GM21447 (cell line): ENCODE data around the gene ASB9.
"Not testable (repeated sequence)": the region's sequence is repeated elsewhere in the genome, so short reads cannot be mapped to it uniquely, and the experiment has no call there.

ENCODE experiments used
- ATAC-seq: cut with Tn5 transposase; IDR thresholded peaks from one replicate; pipeline ENCODE4 v1.9.1; 2021; ENCODE audit not compliant: unreplicated experiment

Gene ASB9

GRCh38 chrX:15242899-15243555 lies 26.9 kb downstream of the ASB9 start:
- no peak for ATAC-seq

DNA sequence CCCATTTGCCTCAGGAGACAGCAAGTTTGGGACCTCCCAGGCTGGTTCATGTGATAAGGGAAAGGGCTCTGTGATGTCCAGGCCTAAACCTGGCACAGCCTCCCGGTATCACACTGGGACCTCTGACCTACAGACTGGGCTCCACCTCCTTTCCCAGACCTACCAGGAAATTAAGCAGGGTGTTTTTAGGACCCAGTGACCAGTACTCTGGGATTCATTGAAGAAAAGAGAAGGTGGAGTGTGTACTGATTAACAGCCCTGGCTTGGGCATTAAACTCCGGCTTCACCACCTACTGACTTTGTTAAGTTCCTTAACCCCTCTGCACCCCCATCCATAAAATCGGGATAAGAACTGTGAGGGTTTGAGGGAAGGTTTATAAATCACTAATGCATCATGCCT lies 28.6 kb downstream of the ASB9 start:
- no peak for ATAC-seq

GRCh38 chrX:15240414-15240813 lies 29.5 kb downstream of the ASB9 start:
- ATAC-seq = no peak

DNA sequence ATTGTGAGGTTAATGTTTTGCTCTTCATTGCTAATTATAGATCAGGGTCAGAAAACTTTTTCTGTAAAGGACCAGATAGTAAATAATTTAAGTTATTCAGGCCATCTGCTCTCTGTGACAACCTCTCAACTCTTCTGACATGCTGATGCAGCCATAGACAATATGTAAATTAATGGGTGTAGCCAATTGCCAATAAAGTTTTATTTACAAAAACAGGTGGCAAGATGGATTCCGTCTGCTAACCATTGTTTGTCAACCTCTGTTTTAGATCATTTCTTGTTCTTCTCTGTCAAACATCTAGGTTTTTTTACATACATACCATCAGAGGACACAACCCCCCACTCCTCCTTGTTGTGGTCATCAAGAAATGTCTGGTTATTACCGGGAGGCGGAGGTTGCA lies 33.7 kb downstream of the ASB9 start:
- ATAC-seq = no peak

GRCh38 chrX:15235001-15235400 lies 34.9 kb downstream of the ASB9 start:
- ATAC-seq = no peak

- no peak for ATAC-seq
These were observed 36.4 kb downstream of the ASB9 start for GRCh38 chrX:15233416-15234015.

DNA sequence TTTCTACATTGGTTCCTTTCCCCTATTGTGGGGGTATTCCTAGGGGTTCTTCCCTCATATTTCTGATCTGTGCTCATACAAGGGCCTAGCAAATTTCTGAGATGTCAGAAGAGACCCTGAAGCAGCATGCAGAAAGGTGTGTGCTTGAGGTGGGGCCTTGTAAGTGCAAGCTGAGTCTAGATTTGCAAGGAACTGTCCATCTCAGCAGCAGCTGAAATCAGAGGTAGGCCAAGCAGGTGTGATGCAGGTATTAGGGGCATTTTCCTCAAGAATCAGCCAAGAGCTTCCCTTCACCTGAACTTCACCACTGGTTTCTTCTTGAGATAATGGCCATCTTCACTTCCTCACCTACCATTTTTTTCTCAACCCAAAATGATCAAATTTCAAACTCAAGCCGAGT lies 45.1 kb downstream of the ASB9 start:
- ATAC-seq = no peak

- ATAC-seq = no peak
These were observed 48.6 kb downstream of the ASB9 start for GRCh38 chrX:15221321-15221720.

GRCh38 chrX:15217161-15217560 lies 52.7 kb downstream of the ASB9 start:
- no peak for ATAC-seq

GRCh38 chrX:15216280-15216679 lies 53.6 kb downstream of the ASB9 start:
- no peak for ATAC-seq

GRCh38 chrX:15215366-15215765 lies 54.5 kb downstream of the ASB9 start:
- ATAC-seq = no peak

GRCh38 chrX:15214588-15214987 lies 55.3 kb downstream of the ASB9 start:
- ATAC-seq = no peak

DNA sequence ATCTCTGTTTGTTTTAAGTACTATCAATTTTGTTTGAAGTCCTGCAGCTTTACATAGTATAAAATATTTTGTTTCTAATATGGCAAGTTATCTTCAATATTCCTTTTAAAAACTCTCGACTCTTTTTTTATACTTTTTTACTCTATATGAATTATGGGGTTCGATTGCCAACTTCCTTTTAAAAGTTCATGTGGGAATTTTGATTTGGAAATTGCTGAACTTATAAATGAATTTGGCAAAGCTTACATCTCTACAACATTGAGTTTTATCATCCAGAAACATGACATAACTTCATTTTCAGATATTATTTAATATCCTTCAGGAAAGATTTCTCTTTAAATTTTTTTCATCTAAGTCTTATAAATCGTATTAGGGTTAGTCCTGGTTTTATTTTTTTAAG lies 60.8 kb downstream of the ASB9 start:
- ATAC-seq = no peak

GRCh38 chrX:15207994-15208393 lies 61.9 kb downstream of the ASB9 start:
- ATAC-seq = no peak

DNA sequence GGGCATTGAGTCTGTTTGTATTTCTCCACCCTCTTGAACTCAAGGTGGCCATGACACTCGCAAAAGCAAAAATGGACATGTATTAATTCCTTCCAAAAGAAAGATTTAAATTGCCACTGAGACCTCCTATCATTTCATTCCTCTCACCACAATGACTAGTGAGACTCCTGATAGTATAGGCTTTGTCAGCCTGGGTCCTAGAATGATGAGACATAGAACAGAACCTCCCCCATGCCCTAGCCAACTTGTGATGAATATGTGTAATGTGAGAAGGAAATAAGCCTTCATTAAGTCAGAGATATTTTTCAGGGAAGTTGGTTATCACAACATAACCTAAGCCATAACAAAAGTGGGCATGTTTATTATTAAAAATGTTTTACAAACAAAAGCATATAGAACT lies 62.5 kb downstream of the ASB9 start:
- no peak for ATAC-seq

DNA sequence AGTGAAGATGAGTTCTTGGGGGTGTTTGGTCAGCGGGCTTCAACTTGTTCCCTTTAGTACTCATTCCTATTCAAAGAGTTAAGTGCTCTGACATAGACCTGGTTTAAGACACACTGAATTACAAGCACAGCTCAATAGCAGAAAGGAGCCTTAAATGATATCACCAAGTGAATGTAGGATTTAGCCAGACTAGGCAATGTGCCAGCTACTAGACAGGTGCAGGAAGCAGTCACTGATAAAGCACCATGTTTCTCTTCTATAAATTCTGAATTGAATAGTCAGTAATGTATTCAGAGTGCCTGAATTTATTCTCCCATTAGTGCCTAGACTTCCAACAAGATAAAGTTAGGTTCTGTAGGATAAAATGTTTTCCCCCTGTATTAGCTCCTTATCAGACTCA lies 63.6 kb downstream of the ASB9 start:
- ATAC-seq = no peak

DNA sequence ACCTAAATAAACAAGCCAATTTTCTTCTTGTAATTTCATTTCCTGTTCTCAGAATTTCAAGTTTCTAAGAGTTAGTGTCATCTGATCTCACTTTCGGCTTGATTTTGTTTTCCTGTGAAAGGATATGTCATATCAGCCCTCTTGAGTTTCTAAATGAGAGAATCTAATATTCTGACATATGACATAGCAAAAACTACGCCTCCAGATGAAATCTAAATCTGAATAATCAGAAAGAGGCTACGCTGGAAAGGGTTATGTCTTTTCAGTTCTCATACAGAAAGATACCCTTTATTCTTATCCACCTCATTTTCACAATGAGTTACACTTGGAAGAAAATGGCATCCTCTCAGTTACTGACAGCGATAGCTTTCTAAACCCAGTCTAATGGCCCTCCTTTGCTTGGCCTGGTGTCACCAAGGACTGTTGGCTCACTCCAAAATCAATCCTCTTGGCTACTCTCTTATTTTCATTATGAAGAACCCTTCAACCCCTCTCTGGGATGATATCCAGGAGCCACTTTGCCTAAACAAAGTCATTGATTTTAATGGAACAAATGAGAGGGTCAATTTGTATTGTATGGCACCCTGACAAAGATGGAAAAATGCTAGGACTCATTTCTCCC lies 65.6 kb downstream of the ASB9 start:
- peak; percentile 89 for ATAC-seq

DNA sequence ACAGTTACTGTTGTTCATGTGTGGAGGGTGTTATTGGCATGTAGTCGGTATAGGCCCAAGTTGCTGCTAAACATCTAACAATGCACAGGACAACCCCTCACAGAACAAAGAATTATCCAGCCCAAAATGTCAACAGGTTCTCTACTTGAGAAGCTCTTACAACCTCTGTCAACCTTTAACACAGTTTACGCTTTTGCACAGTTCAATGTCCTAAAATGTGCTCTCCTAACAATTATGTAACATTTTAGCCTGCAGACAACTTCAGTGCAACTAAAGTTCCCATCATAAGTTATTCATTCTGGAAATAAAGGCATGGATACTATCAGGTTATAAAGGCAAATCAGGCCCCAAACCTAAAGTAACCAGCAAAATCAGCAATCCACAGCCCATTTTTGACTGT lies 66.2 kb downstream of the ASB9 start:
- ATAC-seq = no peak

DNA sequence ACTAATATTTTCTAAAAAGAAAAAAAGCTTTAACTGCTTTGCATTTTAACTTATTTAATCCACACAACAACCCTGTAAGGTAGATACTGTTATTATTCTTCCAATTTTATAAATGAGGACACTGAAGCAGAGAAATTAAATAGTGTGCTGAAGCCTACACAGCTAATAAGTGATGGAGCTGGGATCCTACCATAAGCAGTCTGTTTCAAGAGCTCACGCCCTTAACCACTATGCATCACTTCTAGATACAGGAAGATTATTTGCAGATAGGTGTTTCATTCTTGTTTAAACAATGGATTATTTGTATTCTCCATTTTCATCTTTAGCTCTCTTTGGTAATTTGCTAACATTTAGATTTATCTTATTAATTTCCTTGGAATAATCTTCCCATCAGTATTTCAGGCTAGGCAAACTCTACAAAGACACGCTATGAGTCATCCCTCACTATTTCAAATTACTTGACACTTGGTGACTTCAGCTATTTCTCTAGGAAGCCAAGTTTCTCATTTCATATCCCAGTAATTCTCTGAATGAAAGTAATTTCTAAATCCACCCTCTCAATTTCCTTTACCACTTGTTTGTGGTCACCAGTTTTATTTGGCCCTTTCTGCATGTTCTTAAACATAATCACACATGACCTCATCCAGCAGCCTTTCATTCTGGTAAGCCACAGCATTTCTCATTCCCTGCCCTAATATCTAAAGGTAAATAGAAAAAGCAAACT lies 67.3 kb downstream of the ASB9 start:
- ATAC-seq = no peak

DNA sequence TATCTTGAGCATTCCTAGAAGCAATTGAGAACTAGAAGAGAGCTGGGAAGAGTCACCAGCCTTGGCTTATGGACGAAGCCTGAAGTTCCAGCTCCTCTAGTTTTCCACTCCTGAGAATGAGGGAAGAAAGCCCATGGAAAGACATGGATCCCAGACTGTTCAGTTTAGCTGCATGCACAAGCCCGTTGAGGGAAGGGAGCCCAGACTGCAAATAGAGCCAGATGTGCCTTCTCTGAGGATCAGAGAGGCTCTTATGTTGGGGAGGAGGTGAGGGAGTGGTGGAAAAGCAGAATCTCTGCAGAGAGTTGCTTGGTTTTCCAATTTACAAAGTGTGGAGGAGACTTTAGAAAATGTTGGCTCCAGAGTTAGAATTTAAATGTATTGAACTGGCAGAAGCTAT lies 69.0 kb downstream of the ASB9 start:
- ATAC-seq = no peak

GRCh38 chrX:15198608-15199202 lies 71.2 kb downstream of the ASB9 start:
- not testable (repeated sequence) for ATAC-seq

GRCh38 chrX:15194146-15194545 lies 75.7 kb downstream of the ASB9 start:
- no peak for ATAC-seq
